ENCODE data around the gene BHLHE40.
A peak's percentile ranks its signal among the peaks of the same experiment; 100 is the strongest.

Gene BHLHE40

GRCh38 chr3:4997946-4998345 is 18.7 kb downstream of the BHLHE40 start:
- no peak for FAIRE-seq

GRCh38 chr3:4999531-5000184 is 20.4 kb downstream of the BHLHE40 start:
- FAIRE-seq (no peak), DNase-seq (ENCODE audit: low spot score) (no peak)

More at GRCh38 chr3:4997946-4998345, 18.7 kb downstream of the BHLHE40 start:
- no peak for DNase-seq (ENCODE audit: low spot score)

- DNase-seq (ENCODE audit: low spot score) (no peak), FAIRE-seq (no peak)
Observed at GRCh38 chr3:5001135-5001534, 21.9 kb downstream of the BHLHE40 start.

- no peak for FAIRE-seq
- no peak for DNase-seq (ENCODE audit: low spot score)
Observed at GRCh38 chr3:5001805-5002173, 22.6 kb downstream of the BHLHE40 start.

- FAIRE-seq (no peak), DNase-seq (ENCODE audit: low spot score) (no peak)
Observed at GRCh38 chr3:5002174-5002870, 23.1 kb downstream of the BHLHE40 start.

GRCh38 chr3:5002871-5003247 is 23.6 kb downstream of the BHLHE40 start:
- DNase-seq (ENCODE audit: low spot score), result no peak

GRCh38 chr3:5004319-5005152 is 25.3 kb downstream of the BHLHE40 start:
- DNase-seq (ENCODE audit: low spot score) (no peak), FAIRE-seq (no peak)

More at GRCh38 chr3:5002871-5003247, 23.6 kb downstream of the BHLHE40 start:
- FAIRE-seq, result no peak

- no peak for DNase-seq (ENCODE audit: low spot score)
- no peak for FAIRE-seq
Observed at GRCh38 chr3:5005367-5005766, 26.1 kb downstream of the BHLHE40 start.

GRCh38 chr3:5006755-5007202 is 27.5 kb downstream of the BHLHE40 start:
- DNase-seq (ENCODE audit: low spot score), result no peak
- no peak for FAIRE-seq

- FAIRE-seq (no peak), DNase-seq (ENCODE audit: low spot score) (no peak)
Observed at GRCh38 chr3:5007873-5008272, 28.6 kb downstream of the BHLHE40 start.

GRCh38 chr3:5009506-5010109 is 30.4 kb downstream of the BHLHE40 start:
- FAIRE-seq (no peak), DNase-seq (ENCODE audit: low spot score) (no peak)

GRCh38 chr3:5010140-5010539 is 30.9 kb downstream of the BHLHE40 start:
- DNase-seq (ENCODE audit: low spot score) (no peak), FAIRE-seq (no peak)

GRCh38 chr3:5010706-5011554 is 31.7 kb downstream of the BHLHE40 start:
- FAIRE-seq, result no peak

GRCh38 chr3:5011555-5012256 is 32.5 kb downstream of the BHLHE40 start:
- FAIRE-seq (no peak), DNase-seq (ENCODE audit: low spot score) (no peak)

More at GRCh38 chr3:5010706-5011554, 31.7 kb downstream of the BHLHE40 start:
- DNase-seq (ENCODE audit: low spot score), result no peak

GRCh38 chr3:5012367-5012766 is 33.1 kb downstream of the BHLHE40 start:
- no peak for FAIRE-seq

GRCh38 chr3:5013021-5013906 is 34.0 kb downstream of the BHLHE40 start:
- DNase-seq (ENCODE audit: low spot score) (peak; percentile 93), FAIRE-seq (no peak)

More at GRCh38 chr3:5012367-5012766, 33.1 kb downstream of the BHLHE40 start:
- no peak for DNase-seq (ENCODE audit: low spot score)

GRCh38 chr3:5014391-5014790 is 35.2 kb downstream of the BHLHE40 start:
- DNase-seq (ENCODE audit: low spot score), result no peak
- FAIRE-seq, result no peak

GRCh38 chr3:5015056-5015455 is 35.8 kb downstream of the BHLHE40 start:
- DNase-seq (ENCODE audit: low spot score) (no peak), FAIRE-seq (no peak)
